HCT116 (cell line): ENCODE measurements around the gene SALL3. TPM values are rescaled to one million over a fixed set of nuclear protein-coding genes. Genes with fewer than 3 reads are reported as not detected.
A peak's percentile ranks its signal among the peaks of the same experiment; 100 is the strongest.

Experiments used
- ATAC-seq: fragments of 200-7000 bp; cut with Tn5 transposase; 2 replicates; pipeline ENCODE4 v1.9.1; 2020; ENCODE audit warnings: mild to moderate bottlenecking, moderate library complexity
- BruUV-seq: library from RNA; stranded (reverse); fragments of 400-500 nt; replicated peaks from 2 replicates; lab custom pipeline; 2021; lab: Mats Ljungman, UMichigan
- CTCF ChIA-PET: fragments of 300-600 bp; sonication (Branson Sonifier 250); formaldehyde crosslinking; loops from one replicate; lab custom pipeline; 2021; ENCODE audit warnings: antibody characterized with exemption; lab: Charles Lee
- POLR2A ChIA-PET: fragments of 300-600, 350-600 bp; sonication (Branson Sonifier 250); formaldehyde crosslinking; loops from one replicate; lab custom pipeline; 2021; ENCODE audit warnings: antibody characterized with exemption; lab: Charles Lee
- RAD21 ChIA-PET, 2 experiments: fragments of 300-600 bp; sonication (Branson Sonifier 250); formaldehyde crosslinking; loops; one replicate each; lab custom pipeline; 2023; ENCODE audit warnings: low total read pairs in 2 of 2; ENCODE audit not compliant: uncharacterized antibody in 2 of 2, unreplicated experiment in 2 of 2, low non-redundant PET in 1 of 2; lab: Charles Lee
- DNase-seq: peaks from one replicate; pipeline ENCODE4 v3.0.0-alpha.2; 2010; ENCODE audit warnings: low read depth, low spot score
- H2AFZ ChIP-seq: fragments of 200-600 bp; shearing (Covaris generic), sonication (generic); 2 replicates; pipeline ENCODE4 v1.6.1; 2017; ENCODE audit warnings: low read depth, mixed run types, mixed read lengths, antibody characterized with exemption, low read length; ENCODE audit not compliant: poor library complexity, severe bottlenecking
- H3K27ac ChIP-seq: 2 replicates; pipeline ENCODE4 v1.5.1; 2012; ENCODE audit warnings: low read depth, low read length
- H3K27me3 ChIP-seq: fragments of 200-600 bp; sonication (generic); 2 replicates; pipeline ENCODE4 v1.6.1; 2016; ENCODE audit warnings: mixed run types, low read length, mixed read lengths; ENCODE audit not compliant: insufficient read depth
- H3K36me3 ChIP-seq, 2 experiments: fragments of 200-500 bp in 1 of 2; fragments of 200-600 bp in 1 of 2; sonication (Bioruptor generic) in 1 of 2; sonication (generic) in 1 of 2; 2 replicates each; pipeline versions ENCODE4 v1.5.1 to v1.6.1; 2014 to 2016; ENCODE audit warnings: low read length in 2 of 2, inconsistent platforms in 1 of 2, mixed read lengths in 1 of 2, mixed run types in 1 of 2; ENCODE audit not compliant: insufficient read depth in 2 of 2, control insufficient read depth in 1 of 2
- H3K4me1 ChIP-seq, 2 experiments: fragments of 200-600 bp in 1 of 2; sonication (generic) in 1 of 2; 2 replicates each; pipeline versions ENCODE4 v1.5.1 to v1.6.1; 2012 to 2017; ENCODE audit warnings: low read length in 2 of 2, inconsistent platforms in 1 of 2, mild to moderate bottlenecking in 1 of 2, mixed read lengths in 1 of 2, mixed run types in 1 of 2, moderate library complexity in 1 of 2; ENCODE audit not compliant: insufficient read depth in 2 of 2, control insufficient read depth in 1 of 2
- H3K4me2 ChIP-seq: fragments of 200-600 bp; sonication (generic); 2 replicates; pipeline ENCODE4 v1.6.1; 2017; ENCODE audit warnings: mixed run types, low read length, mixed read lengths
- H3K4me3 ChIP-seq, 2 experiments: fragments of 200-600 bp in 1 of 2; sonication (generic) in 1 of 2; replicated peaks in 1 of 2; 2 replicates each; pipeline ENCODE4 v1.5.1; 2011 to 2016; ENCODE audit warnings: low read length in 2 of 2, control low read depth in 1 of 2, low read depth in 1 of 2, mild to moderate bottlenecking in 1 of 2, mixed read lengths in 1 of 2, mixed run types in 1 of 2
- H3K79me2 ChIP-seq: fragments of 200-600 bp; sonication (generic); 2 replicates; pipeline ENCODE4 v1.6.1; 2017; ENCODE audit warnings: mild to moderate bottlenecking, mixed run types, low read length, moderate library complexity, mixed read lengths; ENCODE audit not compliant: insufficient read depth
- H3K9ac ChIP-seq: fragments of 200-600 bp; sonication (generic); 2 replicates; pipeline ENCODE4 v1.6.1; 2016; ENCODE audit warnings: low read length, mixed read lengths
- H3K9me2 ChIP-seq: fragments of 200-600 bp; sonication (generic), shearing (Covaris generic); 2 replicates; pipeline ENCODE4 v1.6.1; 2017; ENCODE audit warnings: mixed run types, mild to moderate bottlenecking, moderate library complexity; ENCODE audit not compliant: insufficient read depth
- H3K9me3 ChIP-seq, 2 experiments: fragments of 200-500 bp in 1 of 2; fragments of 200-600 bp in 1 of 2; sonication (Bioruptor generic) in 1 of 2; sonication (generic) in 1 of 2; 2 replicates each; pipeline ENCODE4 v1.6.1; 2014 to 2017; ENCODE audit warnings: low read length in 2 of 2, mixed read lengths in 2 of 2, inconsistent platforms in 1 of 2, low read depth in 1 of 2, mild to moderate bottlenecking in 1 of 2, mixed run types in 1 of 2, moderate library complexity in 1 of 2; ENCODE audit not compliant: control insufficient read depth in 1 of 2, insufficient read depth in 1 of 2
- H4K20me1 ChIP-seq: fragments of 200-600 bp; sonication (generic), shearing (Covaris generic); 2 replicates; pipeline ENCODE4 v1.6.1; 2017; ENCODE audit warnings: mixed run types, mild to moderate bottlenecking, moderate library complexity; ENCODE audit not compliant: insufficient read depth
- CBX3 ChIP-seq: IDR thresholded peaks from 2 replicates; pipeline ENCODE4 v1.6.1; 2012; ENCODE audit warnings: low read depth
- CEBPB ChIP-seq: IDR thresholded peaks from 2 replicates; pipeline ENCODE4 v1.6.1; 2012; ENCODE audit warnings: low read depth
- EGR1 ChIP-seq: IDR thresholded peaks from 2 replicates; pipeline ENCODE4 v1.6.1; 2012; ENCODE audit warnings: low read depth
- ELF1 ChIP-seq: IDR thresholded peaks from 2 replicates; pipeline ENCODE4 v1.6.1; 2012; ENCODE audit warnings: low read depth, borderline replicate concordance
- EZH2 ChIP-seq: fragments of 200-600 bp; sonication (generic); IDR thresholded peaks from 2 replicates; pipeline ENCODE4 v1.6.1; 2017; ENCODE audit warnings: antibody characterized with exemption, mixed run types
- POLR2AphosphoS5 ChIP-seq: IDR thresholded peaks from 2 replicates; pipeline ENCODE4 v1.6.1; 2011; ENCODE audit warnings: mild to moderate bottlenecking, low read depth, low read length, moderate library complexity
- RAD21 ChIP-seq: IDR thresholded peaks from 2 replicates; pipeline ENCODE4 v1.6.1; 2012; ENCODE audit warnings: low read depth, mild to moderate bottlenecking
- TCF7L2 ChIP-seq: IDR thresholded peaks from 2 replicates; pipeline ENCODE4 v1.7.0; 2011; ENCODE audit warnings: borderline replicate concordance, inconsistent platforms; ENCODE audit not compliant: insufficient read depth, insufficient read length; ENCODE audit errors: extremely low read depth
- YY1 ChIP-seq: IDR thresholded peaks from 2 replicates; pipeline ENCODE4 v1.6.1; 2011; ENCODE audit warnings: low read length, low read depth, moderate library complexity, mild to moderate bottlenecking; ENCODE audit not compliant: insufficient replicate concordance; ENCODE audit errors: extremely low read depth
- ZFX ChIP-seq: fragments of 450-650 bp; IDR thresholded peaks from 2 replicates; pipeline ENCODE4 v1.6.1; 2017
- intact Hi-C: fragments of 100-400 bp; cut with micrococcal nuclease; formaldehyde crosslinking; loops from 2 replicates; pipeline ENCODE4 v1.10.0; 2022
- total RNA-seq: library from RNA; stranded (reverse); gene quantifications from one replicate; pipeline ENCODE4 v1.2.1, GENCODE V29; 2021; ENCODE audit not compliant: unreplicated experiment
- TF ChIP-seq, protein P1 (sequence below): IDR thresholded peaks from 2 replicates; pipeline ENCODE4 v1.6.1; 2012
- TF ChIP-seq, protein P2 (sequence below): IDR thresholded peaks from 2 replicates; pipeline ENCODE4 v1.6.1; 2012
- TF ChIP-seq, protein P3 (sequence below), 3 experiments: fragments of 200-600 bp in 1 of 3; sonication (generic) in 1 of 3; IDR thresholded peaks in 2 of 3; conservative IDR thresholded peaks in 1 of 3; 2 replicates each; pipeline ENCODE4 v1.5.1; 2012 to 2017; ENCODE audit warnings: low read depth in 2 of 3, low read length in 2 of 3, antibody characterized with exemption in 1 of 3, borderline replicate concordance in 1 of 3, control low read depth in 1 of 3, mild to moderate bottlenecking in 1 of 3, mixed read lengths in 1 of 3, mixed run types in 1 of 3, moderate library complexity in 1 of 3; ENCODE audit not compliant: insufficient read depth in 1 of 3

Gene SALL3
- total RNA-seq, 1 experiment from 2014 or later: not detected

DNA sequence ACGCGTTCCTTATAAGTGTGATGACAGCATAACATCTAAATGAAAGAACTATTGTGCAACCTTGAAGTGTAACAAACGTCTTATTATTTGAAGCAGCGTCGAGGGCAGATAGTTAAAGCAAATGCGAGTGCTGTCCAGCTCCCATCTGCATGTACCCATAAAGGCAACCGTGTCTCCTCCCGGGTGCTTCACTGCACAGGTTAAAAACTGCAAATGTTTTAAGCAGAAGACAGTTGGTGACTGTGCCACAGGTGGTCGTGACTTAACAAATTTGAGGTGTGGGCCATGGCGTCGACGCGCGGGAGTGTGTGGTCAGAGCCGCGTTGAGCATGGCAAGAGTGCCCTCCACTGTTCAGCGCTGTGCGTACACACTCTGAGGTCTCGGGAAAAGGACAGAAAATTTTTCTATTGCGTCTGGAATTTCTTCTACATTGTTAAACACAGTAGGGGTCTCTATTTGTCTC lies 6.4 kb downstream of the SALL3 start:
- Histone ChIP-seq H3K79me2 (no peaks in the 10 kb centered on the region), H3K27me3 (peaks cover 15% of the 10 kb centered on the region), H3K27ac (no peak overlapping the region), H3K4me1 (no peaks in the 10 kb centered on the region), H3K9me3 (no peaks in the 10 kb centered on the region), H3K9ac (no peak overlapping the region), H2AFZ (peak overlapping the region; percentile 10), H3K36me3 (no peaks in the 10 kb centered on the region), H3K4me2 (no peak overlapping the region), H3K9me2 (no peaks in the 10 kb centered on the region), H4K20me1 (no peaks in the 10 kb centered on the region), H3K4me3 (no peak overlapping the region)
- ChIA-PET RAD21 (no interaction called here), CTCF (interaction anchor here (0.7 to 1.0 kb wide), 2 partner anchors 13 to 111 kb away, joined by 3 to 5 read pairs; no protein-coding TSS in a partner anchor), POLR2A (no interaction called here)
- intact Hi-C loops: loop anchor here (1.0 to 10.0 kb wide), 2 partner anchors 111 to 1981 kb away; no protein-coding TSS in a partner anchor
- peak; percentile 10 for DNase-seq
- no TSS peak for BruUV-seq
- TF ChIP-seq, protein P1, sequence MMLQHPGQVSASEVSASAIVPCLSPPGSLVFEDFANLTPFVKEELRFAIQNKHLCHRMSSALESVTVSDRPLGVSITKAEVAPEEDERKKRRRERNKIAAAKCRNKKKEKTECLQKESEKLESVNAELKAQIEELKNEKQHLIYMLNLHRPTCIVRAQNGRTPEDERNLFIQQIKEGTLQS: no peak
- TF ChIP-seq EGR1 (no peak), ZFX (no peak), CEBPB (no peak), EZH2 (no peak), TCF7L2 (no peak), RAD21 (peak; percentile 78), CBX3 (no peak), POLR2AphosphoS5 (no peak), YY1 (no peak), ELF1 (no peak)
- TF ChIP-seq, protein P2, sequence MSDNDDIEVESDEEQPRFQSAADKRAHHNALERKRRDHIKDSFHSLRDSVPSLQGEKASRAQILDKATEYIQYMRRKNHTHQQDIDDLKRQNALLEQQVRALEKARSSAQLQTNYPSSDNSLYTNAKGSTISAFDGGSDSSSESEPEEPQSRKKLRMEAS: peak; percentile 73
- TF ChIP-seq, protein P3, sequence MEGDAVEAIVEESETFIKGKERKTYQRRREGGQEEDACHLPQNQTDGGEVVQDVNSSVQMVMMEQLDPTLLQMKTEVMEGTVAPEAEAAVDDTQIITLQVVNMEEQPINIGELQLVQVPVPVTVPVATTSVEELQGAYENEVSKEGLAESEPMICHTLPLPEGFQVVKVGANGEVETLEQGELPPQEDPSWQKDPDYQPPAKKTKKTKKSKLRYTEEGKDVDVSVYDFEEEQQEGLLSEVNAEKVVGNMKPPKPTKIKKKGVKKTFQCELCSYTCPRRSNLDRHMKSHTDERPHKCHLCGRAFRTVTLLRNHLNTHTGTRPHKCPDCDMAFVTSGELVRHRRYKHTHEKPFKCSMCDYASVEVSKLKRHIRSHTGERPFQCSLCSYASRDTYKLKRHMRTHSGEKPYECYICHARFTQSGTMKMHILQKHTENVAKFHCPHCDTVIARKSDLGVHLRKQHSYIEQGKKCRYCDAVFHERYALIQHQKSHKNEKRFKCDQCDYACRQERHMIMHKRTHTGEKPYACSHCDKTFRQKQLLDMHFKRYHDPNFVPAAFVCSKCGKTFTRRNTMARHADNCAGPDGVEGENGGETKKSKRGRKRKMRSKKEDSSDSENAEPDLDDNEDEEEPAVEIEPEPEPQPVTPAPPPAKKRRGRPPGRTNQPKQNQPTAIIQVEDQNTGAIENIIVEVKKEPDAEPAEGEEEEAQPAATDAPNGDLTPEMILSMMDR (IDR thresholded peaks at IDR 0.05 in 2 of 3, conservative IDR thresholded peaks at IDR 0.05 in 1 of 3; ENCODE audit: borderline replicate concordance in 1 of 3, insufficient read depth in 1 of 3, low read depth in 2 of 3, low read length in 2 of 3): peak; percentile 49 to 76 (median 67); a peak in 5 of 6 replicates
- ATAC-seq: peak; percentile 98
